ENCODE measurements around the gene NSUN5.
A peak's percentile ranks its signal among the peaks of the same experiment; 100 is the strongest.
"Not testable (repeated sequence)": the region's sequence is repeated elsewhere in the genome, so short reads cannot be mapped to it uniquely, and the experiment has no call there.

GRCh38 chr7:73304612-73305387, 3.8 kb downstream of the NSUN5 start:
- TF ChIP-seq POLR2AphosphoS5 (IDR thresholded peaks at IDR 0.05; ENCODE audit: low read depth) (peak; percentile 56), CTCF (IDR thresholded peaks at IDR 0.05; ENCODE audit: insufficient read depth, low read length) (peak; percentile 24), SPI1 (IDR thresholded peaks at IDR 0.05; ENCODE audit: borderline replicate concordance, low read depth) (peak; percentile 30; the same call in 1 of the 2 replicates)
- TF ChIP-seq REST (IDR thresholded peaks at IDR 0.05; ENCODE audit: insufficient replicate concordance, low read depth); GABPA (IDR thresholded peaks at IDR 0.05; ENCODE audit: low read depth): not testable (repeated sequence)
